GF-D8 (cell line): ENCODE data around the gene SEMA6A.
A peak's percentile ranks its signal among the peaks of the same experiment; 100 is the strongest.

Experiments
- DNase-seq: peaks from one replicate; lab custom pipeline; 2025; lab: John Stamatoyannopoulos, UW

The SEMA6A gene

DNA sequence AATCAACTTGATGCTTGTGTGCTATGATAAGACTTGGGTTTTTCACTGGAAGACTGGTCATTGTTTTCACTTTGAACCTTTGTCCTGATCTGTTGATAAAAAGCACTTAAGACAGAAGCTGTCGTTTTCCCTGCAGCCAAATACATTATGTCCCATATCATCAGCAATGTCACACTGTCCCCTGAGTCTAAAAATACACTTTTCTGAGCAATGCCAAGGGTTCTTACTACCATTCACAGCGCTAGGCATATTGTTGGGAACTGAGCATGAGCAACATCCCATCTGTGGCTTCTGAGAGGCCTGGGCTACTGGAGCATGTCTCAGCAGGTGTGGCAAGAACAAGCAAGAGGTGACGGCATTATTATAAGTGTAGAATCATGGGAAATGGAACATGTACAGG lies 81.8 kb downstream of the SEMA6A start:
- DNase-seq, result no peak

DNA sequence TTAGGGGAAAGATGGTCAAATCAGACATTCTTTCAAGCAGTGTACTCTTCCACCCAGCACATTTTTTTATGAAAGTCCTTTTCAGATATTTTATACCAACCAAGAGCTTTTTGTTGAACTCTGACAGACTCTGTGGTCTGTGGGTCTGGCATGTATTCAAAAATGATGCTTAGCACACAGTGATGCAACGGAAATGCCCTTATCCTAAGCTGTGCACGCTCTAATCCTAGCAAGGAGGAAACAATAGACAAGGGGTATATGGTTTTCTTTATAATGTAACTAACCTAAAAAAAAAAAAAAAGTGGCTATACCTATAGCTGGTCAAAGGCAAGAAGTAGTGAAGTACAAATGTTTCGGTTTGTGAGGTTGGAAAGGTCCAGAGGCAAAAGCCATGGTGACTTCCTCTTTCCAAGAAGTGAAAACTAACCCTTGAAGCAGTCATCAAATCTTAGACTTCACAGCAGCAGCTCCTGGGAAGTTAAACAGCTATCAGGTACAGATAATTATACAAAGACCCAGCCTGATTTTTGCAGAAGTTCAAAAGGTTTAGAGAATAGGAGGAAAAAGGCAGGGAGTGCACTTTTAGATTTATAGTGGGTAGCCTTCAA lies 82.5 kb downstream of the SEMA6A start:
- DNase-seq, result peak; percentile 77

DNA sequence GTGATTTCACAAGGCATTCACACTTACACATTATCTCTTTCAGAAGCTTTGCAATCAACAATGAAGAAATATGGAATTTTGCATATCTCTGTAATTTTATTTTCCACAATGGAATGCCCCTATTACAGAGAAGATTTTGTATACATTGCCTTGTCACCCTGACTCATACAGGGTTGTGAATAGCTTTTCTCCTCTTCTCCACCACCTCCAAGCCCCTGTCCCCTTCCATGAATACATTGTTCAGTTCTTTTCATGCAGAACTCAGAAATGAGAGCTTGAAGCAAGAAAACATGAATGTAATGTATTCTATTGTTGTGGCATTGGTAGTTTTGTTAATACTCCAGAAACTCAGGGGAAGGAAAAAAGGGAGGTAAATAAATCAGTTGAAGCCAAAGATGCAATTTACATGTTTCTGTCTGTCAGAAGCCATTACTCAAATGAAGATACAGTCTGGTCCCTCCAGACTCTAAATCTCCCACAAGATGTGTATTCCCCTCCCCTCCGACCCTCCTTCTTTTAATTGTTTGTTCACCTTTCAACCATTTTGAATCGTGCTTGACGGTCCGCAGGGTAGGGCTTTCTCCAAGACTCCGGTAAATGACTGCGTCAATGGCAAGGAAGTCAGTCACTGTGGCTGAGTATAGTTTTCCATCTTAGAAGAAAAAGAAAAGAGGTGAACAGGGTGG lies 86.1 kb downstream of the SEMA6A start:
- DNase-seq, result no peak

DNA sequence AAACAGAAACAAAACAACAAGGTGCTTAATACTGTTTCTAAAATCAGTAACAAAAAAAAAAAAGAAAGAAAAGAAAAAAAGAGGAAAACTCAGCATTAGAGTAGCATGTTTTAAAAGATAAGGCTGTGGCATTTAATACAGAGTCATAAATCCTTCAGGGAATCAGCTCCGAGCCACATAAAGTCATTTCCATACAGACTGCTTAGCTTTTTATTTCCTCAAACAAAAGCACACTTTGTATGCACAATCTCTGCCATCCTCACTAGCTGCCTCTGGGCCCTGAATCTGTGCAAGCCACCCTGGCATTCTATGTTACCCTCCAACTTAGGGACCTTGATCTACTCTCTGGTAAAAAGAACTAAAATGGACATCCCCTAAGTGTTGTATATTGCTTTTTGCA lies 87.6 kb downstream of the SEMA6A start:
- no peak for DNase-seq

DNA sequence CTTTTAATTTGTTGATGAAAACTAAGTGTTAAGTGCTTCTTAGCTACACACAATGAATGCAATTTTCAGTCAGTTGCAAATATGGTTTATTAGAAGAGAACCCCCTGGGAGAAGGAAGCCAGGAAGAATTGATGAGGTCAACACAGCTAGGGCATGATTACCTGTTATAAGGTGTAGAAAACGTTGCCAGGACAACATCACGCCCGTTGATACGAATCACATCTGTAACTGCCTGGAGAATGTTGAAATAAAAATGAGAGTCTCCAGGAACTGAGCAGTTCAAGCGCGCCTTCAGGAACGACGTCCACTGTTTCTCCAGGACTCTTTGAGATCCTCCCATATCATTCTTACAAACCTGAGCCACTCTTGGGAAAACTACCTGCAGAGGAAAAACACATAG lies 88.0 kb downstream of the SEMA6A start:
- no peak for DNase-seq

DNA sequence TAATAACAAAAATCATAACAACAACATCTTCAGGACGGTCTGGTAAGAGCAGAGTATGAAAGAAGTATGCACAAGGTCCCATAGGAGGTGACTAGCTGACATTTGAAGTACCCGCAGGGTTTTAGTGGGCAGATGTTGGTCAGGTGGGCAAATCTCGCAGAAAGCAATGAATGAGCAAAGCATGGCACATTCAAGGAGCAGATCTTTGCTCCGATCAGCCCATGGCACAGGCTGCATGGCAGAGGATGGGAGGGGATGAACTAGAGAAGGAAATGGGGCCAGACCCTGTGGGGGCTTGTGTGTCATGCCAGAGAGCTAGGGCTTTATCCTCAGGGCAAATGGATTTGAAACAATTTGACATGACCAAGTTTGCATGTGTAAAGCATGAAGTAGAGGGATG lies 90.0 kb downstream of the SEMA6A start:
- no peak for DNase-seq

DNA sequence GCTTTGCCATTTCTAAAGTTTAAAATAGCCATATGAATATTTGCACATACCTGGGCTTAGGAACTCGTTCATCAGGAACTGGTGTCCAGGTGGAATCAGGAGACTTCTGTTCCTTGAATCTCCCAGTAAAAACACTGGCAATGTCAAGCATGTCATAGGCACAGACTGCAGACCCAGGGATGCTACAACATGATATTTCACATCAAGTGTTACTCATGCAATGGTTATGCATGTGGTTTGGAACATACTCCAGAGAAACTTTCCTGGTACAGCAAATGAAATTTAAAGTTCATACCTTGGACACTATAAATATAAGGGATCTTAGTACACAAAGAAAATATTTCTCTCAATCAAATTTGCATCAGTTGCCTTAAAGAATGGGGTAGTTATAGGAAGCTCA lies 92.2 kb downstream of the SEMA6A start:
- DNase-seq, result no peak

DNA sequence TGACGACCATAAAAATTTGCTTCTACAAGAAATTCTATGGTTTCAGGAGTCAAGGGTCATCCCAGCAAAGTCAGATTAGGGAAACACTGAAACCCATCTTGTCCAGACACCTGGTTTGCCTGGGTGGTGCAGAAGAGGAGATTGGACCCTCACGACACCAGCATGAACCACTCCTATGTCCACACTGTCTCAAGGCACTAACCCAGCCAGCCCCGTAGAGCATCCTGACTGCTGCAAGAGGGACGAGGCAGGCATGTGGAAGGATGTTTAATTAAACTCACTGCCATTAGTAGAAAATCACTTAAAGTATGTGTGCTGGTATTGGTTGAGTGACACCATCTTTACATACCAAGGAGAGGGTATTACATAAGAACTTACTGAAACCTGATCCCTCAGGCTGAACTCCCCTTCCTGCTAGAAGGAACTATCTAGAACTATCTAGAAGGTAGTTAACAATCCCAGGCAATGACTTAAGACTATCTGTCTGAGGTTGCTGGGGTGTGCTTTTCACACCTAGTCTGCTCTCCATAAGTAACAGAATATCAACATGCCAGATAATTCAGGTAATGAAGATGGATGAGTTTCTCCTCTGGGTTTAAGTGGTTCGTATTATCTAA lies 93.6 kb downstream of the SEMA6A start:
- no peak for DNase-seq

DNA sequence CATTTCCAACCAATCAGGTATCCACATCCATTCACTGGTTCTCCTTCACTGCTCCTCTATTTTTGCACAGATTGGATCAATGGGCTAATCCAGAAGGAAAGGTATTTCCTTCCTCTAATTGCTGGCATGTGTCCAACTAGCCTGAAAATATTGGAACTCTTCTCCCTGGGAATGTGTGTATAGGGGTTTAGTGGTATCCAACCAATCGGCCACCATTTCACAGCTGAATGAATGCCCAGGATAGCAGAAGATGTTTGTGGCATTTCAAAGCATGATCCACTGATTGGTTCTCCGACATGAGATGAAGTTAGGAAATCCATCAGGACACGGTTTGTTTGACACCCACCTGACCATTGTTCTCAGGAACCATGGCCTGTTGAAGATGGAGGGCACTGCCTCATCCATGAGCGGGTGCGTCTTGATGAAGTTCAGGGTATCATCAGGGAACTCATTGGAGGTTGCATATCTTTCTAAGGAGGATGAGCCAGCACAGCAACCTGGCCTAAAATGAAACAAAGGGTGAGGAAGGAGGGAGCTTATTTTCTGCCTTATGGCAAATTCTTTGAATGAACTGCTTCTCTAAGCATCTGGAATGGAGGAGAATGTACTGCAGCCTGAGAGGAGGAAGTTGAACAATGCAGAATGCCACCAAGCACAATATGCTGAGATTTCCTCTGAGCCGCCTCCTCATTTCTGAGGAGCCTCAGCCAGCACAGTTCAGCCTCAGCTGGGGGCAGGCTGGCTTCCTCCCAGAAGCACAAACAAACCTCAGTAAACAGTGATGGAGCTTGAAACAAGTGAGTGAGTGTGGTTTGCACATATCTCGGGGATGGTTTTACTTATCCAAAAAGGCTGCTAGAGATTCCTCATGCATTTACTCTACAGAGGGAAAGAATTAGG lies 94.6 kb downstream of the SEMA6A start:
- no peak for DNase-seq

DNA sequence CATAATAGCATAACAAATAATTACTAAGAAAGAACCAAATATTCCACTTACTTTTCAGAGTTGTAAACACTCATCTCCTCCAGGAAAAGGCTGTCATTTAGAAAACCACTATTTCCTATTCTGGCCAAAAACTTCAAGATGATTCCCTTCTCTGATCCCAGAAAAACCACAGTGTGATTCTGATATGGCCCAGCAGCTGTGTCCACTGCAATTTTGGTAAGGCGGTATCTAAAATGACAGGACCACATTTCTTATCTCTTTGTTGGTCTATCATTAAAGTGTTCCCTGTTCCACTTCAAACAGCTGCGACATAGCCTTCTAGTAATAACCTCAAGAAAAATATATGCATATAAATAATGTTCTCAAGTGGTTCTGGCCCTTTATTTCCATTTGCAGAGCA lies 96.1 kb downstream of the SEMA6A start:
- DNase-seq, result no peak

DNA sequence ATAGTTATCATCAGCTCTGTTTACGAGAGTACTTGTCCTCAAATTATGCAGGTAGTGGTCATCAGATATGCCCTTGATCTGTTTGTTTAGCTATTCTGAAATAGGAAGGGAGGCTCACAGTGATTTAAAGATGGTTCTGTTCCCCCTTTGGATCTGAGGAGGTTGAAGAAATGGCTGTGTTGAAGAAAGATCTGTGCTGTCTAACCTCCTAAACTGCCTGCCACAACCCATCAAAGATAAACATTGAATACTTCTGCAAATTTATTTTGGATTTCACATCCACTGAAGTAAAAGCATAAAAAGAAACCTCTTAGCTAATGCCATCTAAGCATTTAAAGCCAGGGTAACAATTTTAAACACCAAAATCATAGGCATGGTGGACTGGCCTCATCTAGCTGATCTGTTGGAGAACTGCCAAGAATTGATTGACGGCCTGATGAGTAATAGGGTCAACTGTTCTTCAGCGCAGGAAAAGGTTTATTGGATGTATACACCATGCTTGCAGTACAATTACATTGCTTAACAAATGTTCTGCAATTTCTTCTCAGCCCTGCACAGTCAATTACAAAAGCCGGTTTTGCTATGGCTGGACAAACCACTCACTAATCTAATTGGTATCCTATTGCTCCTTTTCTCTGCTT lies 97.6 kb downstream of the SEMA6A start:
- DNase-seq, result no peak

DNA sequence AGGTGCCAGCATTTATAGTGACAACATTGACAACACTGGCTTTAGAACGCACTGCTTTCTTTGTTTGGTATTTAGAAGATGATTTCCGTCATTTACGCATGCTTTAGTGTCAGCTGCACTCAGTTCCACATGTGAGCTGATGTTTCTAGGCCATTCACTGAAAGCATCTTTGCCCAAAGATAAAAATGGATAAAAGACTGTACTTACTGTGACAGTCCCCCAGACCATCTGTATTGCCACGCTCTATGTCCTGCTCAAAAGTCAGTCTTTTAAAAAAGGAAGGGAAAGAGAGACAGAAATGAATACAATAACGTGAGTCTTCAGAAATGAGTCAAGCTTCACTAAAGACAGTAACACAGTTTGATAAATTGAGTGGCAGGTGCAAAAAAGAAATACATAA lies 99.3 kb downstream of the SEMA6A start:
- no peak for DNase-seq

DNA sequence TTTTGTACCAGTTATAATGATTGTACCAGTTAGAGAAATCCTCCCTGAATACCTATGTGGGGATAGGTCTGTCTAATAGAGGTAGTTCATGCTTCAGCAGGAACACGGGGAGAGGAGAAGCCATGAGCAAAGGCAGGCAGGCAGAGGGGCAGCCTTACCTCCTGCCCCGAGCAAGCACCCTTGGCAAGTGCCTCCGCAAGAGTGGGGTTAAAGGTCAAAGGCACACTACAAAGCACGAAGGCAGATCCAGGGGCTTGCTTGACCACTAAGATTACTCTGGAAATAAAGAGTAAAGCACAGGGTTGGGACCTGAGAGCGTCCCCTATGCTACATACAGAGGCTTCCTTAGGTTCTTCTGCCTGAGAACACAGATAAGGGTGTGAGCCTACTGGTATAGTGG lies 100.9 kb downstream of the SEMA6A start:
- DNase-seq, result no peak

DNA sequence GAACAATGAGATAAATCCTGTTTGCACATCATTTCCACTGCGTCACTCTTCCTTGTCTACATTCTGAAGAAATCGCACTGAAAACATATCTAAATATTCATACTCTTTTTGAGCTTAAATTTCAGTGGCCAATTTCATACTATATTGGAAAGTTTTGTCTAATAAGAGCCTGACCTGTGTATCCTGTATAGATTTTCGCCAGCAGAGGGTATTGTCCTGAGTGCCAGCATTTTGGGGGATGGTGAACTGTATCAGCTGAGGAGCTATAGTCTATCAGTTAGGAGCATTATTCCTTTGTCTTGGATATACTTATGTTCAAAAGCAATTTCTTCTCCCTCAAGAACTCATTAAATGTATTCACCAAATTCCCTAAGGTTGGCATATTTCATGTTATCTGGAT lies 102.3 kb downstream of the SEMA6A start:
- no peak for DNase-seq

DNA sequence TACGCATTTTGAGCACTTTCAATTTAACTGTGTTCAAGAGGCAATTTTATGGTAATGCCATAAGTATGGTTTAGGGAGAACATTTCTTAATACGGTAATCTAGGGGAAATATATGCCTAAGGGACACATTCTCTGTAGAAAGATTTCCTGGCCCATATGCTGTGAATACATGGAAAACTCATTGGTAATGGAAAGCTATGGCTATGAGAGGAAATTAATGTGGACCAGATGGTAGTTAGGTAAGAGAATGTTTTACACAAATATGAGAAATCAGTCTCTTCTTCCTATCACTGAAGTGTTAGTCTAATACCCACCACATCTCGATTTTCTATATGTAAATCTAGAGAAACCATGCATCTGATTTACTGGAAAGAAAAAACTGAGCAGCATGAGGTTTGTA lies 105.0 kb downstream of the SEMA6A start:
- no peak for DNase-seq

DNA sequence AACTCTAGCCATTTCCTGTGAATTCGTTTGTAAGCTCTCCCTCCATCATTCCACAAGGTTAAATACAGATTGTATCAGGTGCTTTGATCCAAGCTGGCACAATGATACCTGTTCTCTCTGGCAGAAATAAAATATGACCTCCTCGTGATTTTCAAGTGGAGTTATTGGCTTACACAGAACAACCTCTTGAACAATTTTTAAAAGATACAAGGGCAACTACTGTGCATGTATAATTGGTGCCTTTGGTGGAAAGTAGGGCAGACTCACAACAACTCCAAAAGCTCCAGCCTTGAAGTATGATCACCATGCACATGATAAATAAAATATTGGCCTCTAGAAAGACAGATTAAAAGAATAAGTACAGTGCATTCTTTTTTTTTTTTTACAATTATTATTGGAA lies 106.0 kb downstream of the SEMA6A start:
- no peak for DNase-seq

DNA sequence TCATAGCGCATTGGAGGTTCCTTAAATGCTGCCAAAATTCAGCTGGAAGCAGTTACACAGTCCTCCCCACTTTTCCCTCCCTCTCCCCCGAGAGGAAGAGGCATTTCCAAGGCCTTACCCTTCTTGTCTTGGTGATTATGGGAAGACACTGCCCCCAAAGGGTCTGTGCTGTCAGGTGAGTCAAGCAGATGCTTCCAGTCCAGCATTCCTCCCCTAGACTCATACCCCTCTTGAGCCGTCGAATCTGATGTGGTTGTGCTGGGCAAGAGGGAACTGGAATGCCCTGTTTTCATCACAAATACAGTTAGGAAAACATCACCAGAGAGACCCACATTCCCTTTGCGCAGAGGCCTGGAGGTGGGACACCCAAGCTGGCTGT lies 107.2 kb downstream of the SEMA6A start:
- DNase-seq, result no peak

DNA sequence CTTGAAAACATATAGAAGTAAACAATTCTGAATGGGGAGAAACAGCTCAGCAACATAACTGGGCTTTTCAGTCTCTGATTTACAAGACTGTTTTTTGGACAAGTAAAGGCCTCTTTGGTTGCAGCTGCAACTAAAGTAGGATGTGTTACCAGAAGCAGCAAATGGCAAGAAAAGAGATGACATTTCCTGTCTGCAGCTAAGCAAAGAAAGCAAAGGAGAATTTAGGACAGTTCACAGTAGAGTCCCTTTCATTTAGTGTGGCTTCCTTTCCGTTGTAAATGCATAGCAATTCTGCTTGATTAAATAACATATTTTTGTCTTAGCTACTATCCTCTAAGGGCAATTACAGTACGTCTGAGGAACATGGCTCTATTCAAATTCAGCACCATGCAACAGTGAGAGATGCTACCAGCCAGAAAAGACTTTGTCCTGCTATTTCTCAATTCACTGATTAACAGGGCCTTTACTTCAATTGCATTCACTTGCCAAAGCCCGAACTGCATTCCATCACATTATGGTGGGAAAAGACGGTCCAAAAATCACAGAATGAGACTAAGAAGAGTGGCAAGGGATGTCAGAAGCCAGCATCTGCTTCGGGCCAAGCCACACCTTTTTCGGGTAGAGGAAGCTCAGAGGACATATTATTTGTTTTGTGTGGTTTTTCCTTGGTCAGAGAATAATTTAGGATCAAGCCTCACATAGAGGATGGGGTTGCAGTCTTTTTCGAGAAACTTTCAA lies 107.7 kb downstream of the SEMA6A start:
- no peak for DNase-seq

DNA sequence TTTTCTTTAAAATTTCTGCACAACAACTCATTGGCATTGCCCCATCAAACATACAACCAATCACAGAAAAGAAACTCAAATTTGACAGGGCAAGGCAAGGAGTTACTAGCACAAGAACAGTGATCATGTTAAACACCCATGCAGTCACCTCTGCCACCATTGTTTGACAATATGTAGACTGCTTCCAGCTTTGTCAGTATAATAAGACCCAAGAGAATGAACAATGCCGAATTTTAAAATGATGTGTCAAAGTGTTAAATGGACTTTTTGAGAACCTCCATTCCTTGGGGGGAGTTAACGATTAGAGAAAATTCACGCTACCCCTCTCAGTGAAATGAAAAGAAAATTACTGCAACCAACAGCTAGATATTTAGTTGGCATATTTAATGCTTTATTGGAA lies 109.2 kb downstream of the SEMA6A start:
- no peak for DNase-seq

DNA sequence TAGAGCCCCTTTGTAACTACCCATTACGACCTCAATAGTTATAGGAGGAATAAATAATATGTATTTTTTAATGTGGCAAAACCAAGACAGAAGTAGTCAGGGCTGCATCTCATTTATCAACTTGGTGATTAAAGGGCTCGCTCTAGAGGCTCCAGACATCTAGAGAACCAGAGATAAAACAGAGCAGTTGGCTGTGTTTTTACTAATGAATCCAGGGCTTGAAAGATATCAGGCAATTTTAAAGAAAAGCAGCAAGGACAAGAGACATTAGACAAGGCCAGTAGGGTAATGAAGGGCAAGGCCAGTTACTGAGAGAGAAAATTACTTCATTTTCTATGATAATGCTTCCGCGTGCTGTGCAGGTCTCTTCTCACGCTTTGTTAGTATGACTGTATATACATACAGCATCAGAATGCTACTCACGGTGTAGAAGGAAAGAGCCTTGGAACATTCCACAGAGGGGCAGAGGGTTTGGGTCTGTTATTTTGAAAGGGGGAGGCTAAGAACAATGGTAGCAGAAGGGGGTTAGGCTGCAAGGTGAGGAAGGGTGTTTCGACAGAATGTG lies 110.4 kb downstream of the SEMA6A start:
- DNase-seq, result no peak

DNA sequence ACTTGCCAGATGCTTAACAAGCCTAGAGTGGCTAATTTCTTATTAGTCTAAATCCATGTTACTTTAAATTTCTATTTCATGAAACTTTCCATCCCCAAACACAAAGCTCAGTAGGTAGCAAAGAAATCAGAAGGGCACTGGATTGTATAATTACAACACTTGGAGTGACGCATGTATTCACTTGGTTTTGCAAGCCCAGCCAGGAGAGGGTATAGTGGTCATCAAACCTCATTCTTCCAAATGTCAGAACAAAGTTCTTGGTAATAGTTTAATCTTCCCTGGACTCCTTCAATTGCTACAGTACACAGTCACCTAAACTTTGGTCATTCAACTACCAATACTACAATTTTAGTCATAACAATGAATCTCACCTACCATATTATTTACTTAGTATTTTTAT lies 112.1 kb downstream of the SEMA6A start:
- no peak for DNase-seq
